Measurements from ENCODE around the gene C2orf74.

DNA sequence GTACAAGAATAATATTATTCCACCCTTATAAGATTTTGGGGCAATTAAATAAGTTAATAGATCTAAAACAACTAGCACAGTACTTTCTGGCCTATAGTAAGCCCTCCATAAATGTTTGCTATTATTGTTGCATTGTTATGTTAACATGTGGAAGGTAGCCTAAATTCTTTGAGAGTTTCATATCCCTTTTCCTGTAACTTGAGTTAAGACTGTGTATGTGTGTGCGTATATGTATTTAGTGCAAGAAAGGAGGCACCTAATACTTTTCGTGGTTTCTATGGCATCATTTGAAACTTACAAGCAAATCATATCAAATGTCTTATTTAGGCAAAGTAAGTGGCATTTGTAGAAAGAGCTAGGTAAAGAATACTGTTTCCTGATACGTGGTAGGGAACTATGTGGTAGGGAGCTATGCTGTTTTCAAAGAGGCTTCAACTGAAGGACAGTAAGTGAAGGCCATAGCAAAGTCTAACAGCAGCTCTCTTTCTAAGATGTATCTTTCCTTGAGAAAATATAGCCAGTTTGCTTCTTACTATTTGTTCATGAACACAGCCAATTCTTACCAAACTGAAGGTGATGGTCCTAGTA is 36.8 kb upstream of the C2orf74 start:
- TF ChIP-seq, protein P1, sequence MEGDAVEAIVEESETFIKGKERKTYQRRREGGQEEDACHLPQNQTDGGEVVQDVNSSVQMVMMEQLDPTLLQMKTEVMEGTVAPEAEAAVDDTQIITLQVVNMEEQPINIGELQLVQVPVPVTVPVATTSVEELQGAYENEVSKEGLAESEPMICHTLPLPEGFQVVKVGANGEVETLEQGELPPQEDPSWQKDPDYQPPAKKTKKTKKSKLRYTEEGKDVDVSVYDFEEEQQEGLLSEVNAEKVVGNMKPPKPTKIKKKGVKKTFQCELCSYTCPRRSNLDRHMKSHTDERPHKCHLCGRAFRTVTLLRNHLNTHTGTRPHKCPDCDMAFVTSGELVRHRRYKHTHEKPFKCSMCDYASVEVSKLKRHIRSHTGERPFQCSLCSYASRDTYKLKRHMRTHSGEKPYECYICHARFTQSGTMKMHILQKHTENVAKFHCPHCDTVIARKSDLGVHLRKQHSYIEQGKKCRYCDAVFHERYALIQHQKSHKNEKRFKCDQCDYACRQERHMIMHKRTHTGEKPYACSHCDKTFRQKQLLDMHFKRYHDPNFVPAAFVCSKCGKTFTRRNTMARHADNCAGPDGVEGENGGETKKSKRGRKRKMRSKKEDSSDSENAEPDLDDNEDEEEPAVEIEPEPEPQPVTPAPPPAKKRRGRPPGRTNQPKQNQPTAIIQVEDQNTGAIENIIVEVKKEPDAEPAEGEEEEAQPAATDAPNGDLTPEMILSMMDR (IDR thresholded peaks at IDR 0.05; ENCODE audit: low read depth, low read length), result no peak
- TF ChIP-seq EZH2phosphoT487 (IDR thresholded peaks at IDR 0.05; ENCODE audit: low read depth), result no peak

Measured in OCI-LY3 (cell line).